ENCODE measurements around the gene BNC2. TPM values are rescaled to one million over a fixed set of nuclear protein-coding genes. Genes with fewer than 3 reads are reported as not detected.

BNC2 gene
- total and polyA plus RNA-seq, 4 experiments from 2014 or later: not detected

DNA sequence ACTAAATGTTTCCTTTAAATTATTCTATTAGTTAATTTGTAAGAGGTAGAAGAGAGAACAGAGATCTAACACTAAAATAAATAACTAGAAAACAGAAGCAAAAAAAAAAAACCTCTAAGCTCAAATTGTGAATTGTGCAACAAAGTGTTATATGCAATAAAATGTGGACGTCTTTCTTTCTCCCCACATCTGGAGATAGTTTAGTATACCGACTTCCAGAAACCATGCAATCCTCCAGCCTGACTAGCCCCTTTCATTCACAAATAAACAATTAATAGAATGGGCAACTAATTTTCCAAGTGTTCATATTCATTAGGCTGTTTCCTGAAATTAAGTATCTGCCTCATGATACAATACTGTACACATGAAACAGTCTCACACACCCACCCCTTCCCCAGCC lies 258.5 kb downstream of the BNC2 start:
- no peak overlapping the region for H3K27ac Mint-ChIP-seq
- no peak for DNase-seq
- intact Hi-C loops (cut with micrococcal nuclease): no loop called here
- H3K4me3 ChIP-seq (ENCODE audit: low read length in 2 of 2): no peak overlapping the region
- H3K36me3 ChIP-seq (ENCODE audit: insufficient read depth, low read length): no peaks in the 10 kb centered on the region
- H3K4me3 Mint-ChIP-seq: no peak overlapping the region
- ChIA-PET POLR2A (ENCODE audit: partially characterized antibody) (no interaction called here), CTCF (ENCODE audit: partially characterized antibody) (no interaction called here)
- no peaks in the 10 kb centered on the region for H3K9me3 ChIP-seq (ENCODE audit: control insufficient read depth in 1 of 2, low read length in 2 of 2)
- H3K27me3 ChIP-seq (ENCODE audit: insufficient read depth, low read length): no peaks in the 10 kb centered on the region
- no peak overlapping the region for H3K27ac ChIP-seq (ENCODE audit: low read depth, low read length)
- no peaks in the 10 kb centered on the region for H3K36me3 Mint-ChIP-seq
- no peaks in the 10 kb centered on the region for H3K4me1 ChIP-seq (ENCODE audit: insufficient read depth, low read length)
- peaks cover 3 to 11% (median 5%) of the 10 kb centered on the region in 8 donors for H3K9me3 Mint-ChIP-seq
- no peaks in the 10 kb centered on the region for H3K4me1 Mint-ChIP-seq
- H3K27me3 Mint-ChIP-seq: no peaks in the 10 kb centered on the region

DNA sequence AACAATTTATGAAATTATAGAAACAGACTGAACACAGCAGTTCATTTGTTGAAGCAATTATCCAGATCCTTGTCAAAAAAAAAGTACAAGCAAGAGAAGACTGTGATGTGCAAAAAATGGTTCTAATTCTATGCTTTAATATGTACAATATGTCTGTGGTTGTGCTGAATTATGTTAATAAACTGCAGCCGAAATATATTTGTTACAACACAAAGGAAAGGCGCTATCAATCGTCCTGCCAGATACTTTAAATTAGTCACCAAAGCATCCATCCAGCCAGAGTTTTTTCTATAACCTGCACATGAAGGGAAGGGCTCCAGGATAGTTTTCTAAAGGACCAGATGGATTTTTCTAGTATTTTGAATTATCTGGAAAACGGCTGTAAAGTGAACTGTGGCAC lies 259.5 kb downstream of the BNC2 start:
- no peaks in the 10 kb centered on the region for H3K4me1 Mint-ChIP-seq
- POLR2A ChIA-PET (ENCODE audit: partially characterized antibody): no interaction called here

DNA sequence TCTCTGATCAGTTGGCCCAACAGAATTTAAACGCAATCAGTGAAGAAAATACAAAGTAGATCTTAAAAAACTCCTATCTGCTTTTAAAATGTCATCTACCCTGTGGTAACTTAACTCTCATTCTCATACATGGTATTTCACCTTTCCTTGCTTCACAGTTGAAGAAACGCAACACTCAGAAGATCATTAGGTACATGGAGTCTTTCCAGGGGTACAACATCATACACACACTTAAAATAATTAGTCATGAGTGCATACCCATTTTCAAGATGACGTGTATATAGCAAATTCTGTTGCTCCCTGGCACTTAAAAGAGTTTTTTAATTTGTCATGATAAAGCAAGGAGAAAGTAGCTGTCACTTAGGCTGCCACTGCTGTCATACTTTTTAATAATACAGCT lies 259.9 kb downstream of the BNC2 start:
- Histone ChIP-seq H3K36me3 (ENCODE audit: insufficient read depth, low read length) (no peaks in the 10 kb centered on the region), H3K27ac (ENCODE audit: low read depth, low read length) (no peak overlapping the region), H3K9me3 (ENCODE audit: control insufficient read depth in 1 of 2, low read length in 2 of 2) (no peaks in the 10 kb centered on the region), H3K4me1 (ENCODE audit: insufficient read depth, low read length) (no peaks in the 10 kb centered on the region), H3K27me3 (ENCODE audit: insufficient read depth, low read length) (no peaks in the 10 kb centered on the region), H3K4me3 (ENCODE audit: low read length in 2 of 2) (no peak overlapping the region)
- intact Hi-C loops (cut with micrococcal nuclease): no loop called here
- POLR2A ChIA-PET (ENCODE audit: partially characterized antibody): no interaction called here
- CTCF ChIA-PET (ENCODE audit: partially characterized antibody): interaction anchor here (1.6 kb wide), 1 partner anchor 13 kb away, joined by 3 read pairs; no protein-coding TSS in a partner anchor
- Mint-ChIP-seq H3K27ac (no peak overlapping the region), H3K4me3 (no peak overlapping the region), H3K4me1 (no peaks in the 10 kb centered on the region), H3K27me3 (no peaks in the 10 kb centered on the region), H3K9me3 (peaks cover 0 to 11% (median 5%) of the 10 kb centered on the region in 8 donors), H3K36me3 (no peaks in the 10 kb centered on the region)
- DNase-seq: no peak

More for the DNA sequence above, 259.5 kb downstream of the BNC2 start:
- Histone ChIP-seq H3K36me3 (ENCODE audit: insufficient read depth, low read length) (no peaks in the 10 kb centered on the region), H3K4me3 (ENCODE audit: low read length in 2 of 2) (no peak overlapping the region), H3K27ac (ENCODE audit: low read depth, low read length) (no peak overlapping the region), H3K9me3 (ENCODE audit: control insufficient read depth in 1 of 2, low read length in 2 of 2) (no peaks in the 10 kb centered on the region), H3K27me3 (ENCODE audit: insufficient read depth, low read length) (no peaks in the 10 kb centered on the region), H3K4me1 (ENCODE audit: insufficient read depth, low read length) (no peaks in the 10 kb centered on the region)
- Mint-ChIP-seq H3K4me3 (no peak overlapping the region), H3K27me3 (no peaks in the 10 kb centered on the region), H3K9me3 (peaks cover 0 to 11% (median 5%) of the 10 kb centered on the region in 8 donors), H3K27ac (no peak overlapping the region), H3K36me3 (no peaks in the 10 kb centered on the region)
- DNase-seq: no peak
- intact Hi-C loops (cut with micrococcal nuclease): no loop called here
- CTCF ChIA-PET (ENCODE audit: partially characterized antibody): no interaction called here

DNA sequence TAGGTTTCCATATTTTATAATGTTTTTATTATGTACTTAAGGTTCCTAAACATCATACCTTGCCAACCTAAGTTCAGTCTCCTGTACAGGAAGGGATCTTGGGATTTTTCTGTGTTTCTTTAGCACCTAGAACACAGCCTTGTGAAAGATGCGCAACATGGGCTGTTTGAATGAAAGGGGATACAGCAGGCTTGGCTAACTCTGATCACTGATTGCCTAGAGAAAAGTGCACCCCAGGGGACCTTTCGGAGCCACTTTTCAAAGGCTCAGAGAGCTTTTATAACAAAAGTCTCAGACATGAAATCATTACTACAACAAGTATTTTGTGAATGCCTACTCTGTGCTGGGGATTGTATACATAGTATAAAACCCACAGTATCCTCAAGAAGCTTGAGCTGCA lies 261.6 kb downstream of the BNC2 start:
- ChIA-PET CTCF (ENCODE audit: partially characterized antibody) (interaction anchor here (0.7 kb wide), 1 partner anchor 98 kb away, joined by 3 read pairs; no protein-coding TSS in a partner anchor), POLR2A (ENCODE audit: partially characterized antibody) (no interaction called here)
- no peaks in the 10 kb centered on the region for H3K9me3 ChIP-seq (ENCODE audit: control insufficient read depth in 1 of 2, low read length in 2 of 2)
- H3K4me3 ChIP-seq (ENCODE audit: low read length in 2 of 2): no peak overlapping the region
- no peaks in the 10 kb centered on the region for H3K4me1 Mint-ChIP-seq
- no peak overlapping the region for H3K4me3 Mint-ChIP-seq
- H3K4me1 ChIP-seq (ENCODE audit: insufficient read depth, low read length): no peaks in the 10 kb centered on the region
- no peak for DNase-seq
- intact Hi-C loops (cut with micrococcal nuclease): no loop called here
- H3K27me3 ChIP-seq (ENCODE audit: insufficient read depth, low read length): no peaks in the 10 kb centered on the region
- H3K27ac Mint-ChIP-seq: no peak overlapping the region
- no peak overlapping the region for H3K27ac ChIP-seq (ENCODE audit: low read depth, low read length)
- H3K27me3 Mint-ChIP-seq: no peaks in the 10 kb centered on the region
- H3K9me3 Mint-ChIP-seq: peaks cover 0 to 9% (median 5%) of the 10 kb centered on the region in 8 donors
- H3K36me3 Mint-ChIP-seq: no peaks in the 10 kb centered on the region
- no peaks in the 10 kb centered on the region for H3K36me3 ChIP-seq (ENCODE audit: insufficient read depth, low read length)

DNA sequence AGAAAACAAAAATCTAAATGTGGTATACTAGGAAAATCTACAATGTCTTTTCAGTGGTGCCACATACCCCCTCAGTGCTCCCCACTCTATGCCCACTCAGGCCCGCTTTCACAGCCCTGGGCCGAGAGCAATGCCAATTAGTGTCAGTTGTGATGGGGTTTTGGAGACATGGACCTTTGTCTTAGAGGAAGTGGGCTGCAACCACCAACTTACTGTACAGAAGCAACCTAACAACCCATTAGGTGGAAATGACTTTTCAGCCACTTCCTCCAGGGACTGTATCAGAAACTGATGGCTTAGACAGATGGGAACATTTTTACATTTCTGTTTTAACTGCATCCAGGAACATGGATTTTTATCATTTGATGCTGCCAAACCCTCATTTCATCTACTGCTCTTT lies 268.0 kb downstream of the BNC2 start:
- POLR2A ChIA-PET (ENCODE audit: partially characterized antibody): no interaction called here
- Mint-ChIP-seq H3K9me3 (peaks cover 0 to 10% (median 2%) of the 10 kb centered on the region in 8 donors), H3K27ac (no peak overlapping the region), H3K4me3 (no peak overlapping the region), H3K27me3 (no peaks in the 10 kb centered on the region), H3K36me3 (no peaks in the 10 kb centered on the region), H3K4me1 (no peaks in the 10 kb centered on the region)
- Histone ChIP-seq H3K4me1 (ENCODE audit: insufficient read depth, low read length) (no peaks in the 10 kb centered on the region), H3K36me3 (ENCODE audit: insufficient read depth, low read length) (no peaks in the 10 kb centered on the region), H3K27me3 (ENCODE audit: insufficient read depth, low read length) (no peaks in the 10 kb centered on the region), H3K4me3 (ENCODE audit: low read length in 2 of 2) (no peak overlapping the region), H3K27ac (ENCODE audit: low read depth, low read length) (no peak overlapping the region), H3K9me3 (ENCODE audit: control insufficient read depth in 1 of 2, low read length in 2 of 2) (no peaks in the 10 kb centered on the region)
- CTCF ChIA-PET (ENCODE audit: partially characterized antibody): no interaction called here
- intact Hi-C loops (cut with micrococcal nuclease): no loop called here
- no peak for DNase-seq

DNA sequence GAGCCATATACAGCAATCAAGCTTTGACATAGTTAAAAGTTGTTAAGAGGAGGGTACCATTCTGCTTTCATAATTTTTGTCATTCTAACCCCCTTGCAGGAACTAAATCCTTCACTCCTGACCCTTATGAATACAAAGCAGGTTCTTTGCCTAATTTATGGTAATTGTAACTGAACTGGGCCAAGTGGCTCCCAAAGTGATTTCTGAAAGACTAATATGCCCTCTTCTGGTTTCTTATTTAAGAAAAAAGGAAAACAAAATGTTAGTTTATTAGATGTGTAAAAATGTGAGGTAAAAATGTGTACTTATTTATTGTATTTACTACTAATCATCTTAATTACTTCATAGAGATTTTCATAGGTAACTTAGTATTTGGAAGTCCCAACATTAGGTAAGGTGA lies 268.5 kb downstream of the BNC2 start:
- ChIA-PET POLR2A (ENCODE audit: partially characterized antibody) (no interaction called here), CTCF (ENCODE audit: partially characterized antibody) (no interaction called here)
- H3K4me3 ChIP-seq (ENCODE audit: low read length in 2 of 2): no peak overlapping the region
- H3K4me1 Mint-ChIP-seq: no peaks in the 10 kb centered on the region
- no peaks in the 10 kb centered on the region for H3K36me3 Mint-ChIP-seq
- H3K27me3 ChIP-seq (ENCODE audit: insufficient read depth, low read length): no peaks in the 10 kb centered on the region
- no peak for DNase-seq
- no peak overlapping the region for H3K4me3 Mint-ChIP-seq
- no peaks in the 10 kb centered on the region for H3K4me1 ChIP-seq (ENCODE audit: insufficient read depth, low read length)
- H3K27me3 Mint-ChIP-seq: no peaks in the 10 kb centered on the region
- no peaks in the 10 kb centered on the region for H3K36me3 ChIP-seq (ENCODE audit: insufficient read depth, low read length)
- no peak overlapping the region for H3K27ac Mint-ChIP-seq
- no peak overlapping the region for H3K27ac ChIP-seq (ENCODE audit: low read depth, low read length)
- peaks cover 0 to 10% (median 2%) of the 10 kb centered on the region in 8 donors for H3K9me3 Mint-ChIP-seq
- intact Hi-C loops (cut with micrococcal nuclease): no loop called here
- H3K9me3 ChIP-seq (ENCODE audit: control insufficient read depth in 1 of 2, low read length in 2 of 2): no peaks in the 10 kb centered on the region

DNA sequence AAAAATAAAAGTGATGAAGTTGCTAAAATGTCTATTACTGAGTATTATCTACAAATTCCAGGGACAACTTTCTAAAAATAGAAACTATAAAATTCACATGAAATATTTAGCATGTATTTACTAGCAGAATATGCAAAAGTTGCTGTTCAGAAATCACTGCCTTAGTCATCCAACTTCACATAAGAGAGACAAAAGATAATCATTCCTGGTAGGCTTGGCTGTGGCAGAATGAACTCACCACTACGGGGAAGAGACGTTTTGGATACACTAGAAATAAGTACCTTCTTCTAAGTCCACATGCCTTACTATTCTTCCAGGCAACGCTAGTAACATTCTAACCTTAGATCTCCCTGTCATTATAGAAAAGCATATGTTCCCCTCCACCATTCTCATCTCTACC lies 272.2 kb downstream of the BNC2 start:
- H3K4me3 Mint-ChIP-seq: no peak overlapping the region
- H3K36me3 Mint-ChIP-seq: no peaks in the 10 kb centered on the region
- no peak overlapping the region for H3K27ac Mint-ChIP-seq
- no peaks in the 10 kb centered on the region for H3K9me3 ChIP-seq (ENCODE audit: control insufficient read depth in 1 of 2, low read length in 2 of 2)
- no peak overlapping the region for H3K4me3 ChIP-seq (ENCODE audit: low read length in 2 of 2)
- no peaks in the 10 kb centered on the region for H3K27me3 ChIP-seq (ENCODE audit: insufficient read depth, low read length)
- CTCF ChIA-PET (ENCODE audit: partially characterized antibody): interaction anchor here (1.4 kb wide), 1 partner anchor 12 kb away, joined by 3 read pairs; no protein-coding TSS in a partner anchor
- H3K36me3 ChIP-seq (ENCODE audit: insufficient read depth, low read length): no peaks in the 10 kb centered on the region
- no peaks in the 10 kb centered on the region for H3K4me1 ChIP-seq (ENCODE audit: insufficient read depth, low read length)
- H3K4me1 Mint-ChIP-seq: no peaks in the 10 kb centered on the region
- H3K9me3 Mint-ChIP-seq: peaks cover 0 to 9% (median under 1%) of the 10 kb centered on the region in 8 donors
- H3K27me3 Mint-ChIP-seq: no peaks in the 10 kb centered on the region
- no peak for DNase-seq
- H3K27ac ChIP-seq (ENCODE audit: low read depth, low read length): no peak overlapping the region
- POLR2A ChIA-PET (ENCODE audit: partially characterized antibody): no interaction called here
- intact Hi-C loops (cut with micrococcal nuclease): no loop called here

DNA sequence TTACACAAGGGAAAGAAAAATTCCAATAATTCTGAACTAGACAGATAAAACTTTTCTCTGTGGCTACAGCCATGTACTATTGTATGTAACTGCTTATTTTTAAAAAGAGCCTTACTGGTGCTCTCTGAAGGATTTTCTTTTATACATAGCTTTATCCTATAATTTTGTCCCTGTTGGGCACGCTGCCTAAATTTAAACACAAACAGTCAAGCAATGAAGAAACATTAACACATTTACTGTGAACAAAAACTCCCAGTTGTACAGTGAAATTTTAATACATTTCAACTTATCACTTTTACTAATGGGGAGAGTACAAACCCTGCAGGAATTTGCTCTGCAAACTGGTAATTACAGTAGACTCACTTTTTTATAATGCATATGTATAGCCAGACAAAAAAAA lies 273.3 kb downstream of the BNC2 start:
- ChIA-PET POLR2A (ENCODE audit: partially characterized antibody) (no interaction called here), CTCF (ENCODE audit: partially characterized antibody) (interaction anchor here (1.4 kb wide), 1 partner anchor 13 kb away, joined by 3 read pairs; no protein-coding TSS in a partner anchor)

More for the DNA sequence above, 273.3 kb downstream of the BNC2 start:
- Mint-ChIP-seq H3K27ac (no peak overlapping the region), H3K36me3 (no peaks in the 10 kb centered on the region), H3K4me1 (no peaks in the 10 kb centered on the region), H3K27me3 (no peaks in the 10 kb centered on the region), H3K9me3 (peaks cover 0 to 9% (median under 1%) of the 10 kb centered on the region in 8 donors), H3K4me3 (no peak overlapping the region)
- no peak overlapping the region for H3K27ac ChIP-seq (ENCODE audit: low read depth, low read length)
- DNase-seq: no peak
- intact Hi-C loops (cut with micrococcal nuclease): no loop called here
- no peaks in the 10 kb centered on the region for H3K9me3 ChIP-seq (ENCODE audit: control insufficient read depth in 1 of 2, low read length in 2 of 2)
- H3K27me3 ChIP-seq (ENCODE audit: insufficient read depth, low read length): no peaks in the 10 kb centered on the region
- H3K36me3 ChIP-seq (ENCODE audit: insufficient read depth, low read length): no peaks in the 10 kb centered on the region
- no peaks in the 10 kb centered on the region for H3K4me1 ChIP-seq (ENCODE audit: insufficient read depth, low read length)
- no peak overlapping the region for H3K4me3 ChIP-seq (ENCODE audit: low read length in 2 of 2)

All from CD4-positive, alpha-beta memory T cell (primary cell).